Peyer's patch (tissue), 4 donors: ENCODE measurements around the gene BMPR1A.

Source experiments
- CTCF ChIP-seq, 6 experiments: fragments of 450-650 bp in 4 of 6; fragments of 200-600 bp in 2 of 6; sonication (generic) in 1 of 6; IDR thresholded peaks; one replicate each; pipeline ENCODE4 v1.5.1; 2017 to 2019; ENCODE audit warnings: antibody characterized with exemption in 6 of 6, mild to moderate bottlenecking in 3 of 6, moderate library complexity in 1 of 6
- POLR2A ChIP-seq, 2 donors: fragments of 450-650 bp; IDR thresholded peaks; one replicate each; pipeline ENCODE4 v1.5.1; 2017; ENCODE audit warnings: antibody characterized with exemption in 2 of 2, mild to moderate bottlenecking in 2 of 2, moderate library complexity in 2 of 2

- TF ChIP-seq CTCF (IDR thresholded peaks at IDR 0.05) (no peak), POLR2A (IDR thresholded peaks at IDR 0.05) (no peak)
Measured at GRCh38 chr10:86721232-86721631, 35.2 kb upstream of the BMPR1A start.
